H1 (cell line): ENCODE measurements around the gene CALM1. TPM values are rescaled to one million over a fixed set of nuclear protein-coding genes. Genes with fewer than 3 reads are reported as not detected.

ENCODE experiments used
- CTCF ChIA-PET: fragments of 300-600 bp; sonication (Branson Sonifier 250); formaldehyde crosslinking; loops from one replicate; lab custom pipeline; 2021; ENCODE audit not compliant: partially characterized antibody; lab: Charles Lee
- POLR2A ChIA-PET: fragments of 300-600 bp; sonication (Branson Sonifier 250); formaldehyde crosslinking; loops from one replicate; lab custom pipeline; 2021; ENCODE audit warnings: inconsistent platforms; ENCODE audit not compliant: partially characterized antibody; lab: Charles Lee
- DNase-seq, 2 experiments: peaks; one replicate each; pipeline versions ENCODE4 v3.0.0 to v3.0.0-alpha.2; 2010 to 2022; ENCODE audit warnings: low spot score in 2 of 2, low read depth in 1 of 2, mixed read lengths in 1 of 2
- FAIRE-seq: peaks from 2 replicates; lab custom pipeline; 2011; peaks lifted over from hg19 to GRCh38; lab: Jason Lieb, UNC
- H2AFZ ChIP-seq: 2 replicates; pipeline ENCODE4 v1.8.1; 2012; ENCODE audit warnings: low read length, inconsistent platforms
- H2AK5ac ChIP-seq: 2 replicates; pipeline ENCODE4 v1.6.1; 2013; ENCODE audit warnings: low read depth, low read length
- H2BK120ac ChIP-seq: replicated peaks from 2 replicates; pipeline ENCODE3; 2013; ENCODE audit warnings: low read depth, low read length, inconsistent platforms
- H2BK12ac ChIP-seq: 2 replicates; pipeline ENCODE4 v1.6.1; 2013; ENCODE audit warnings: low read depth, low read length
- H2BK15ac ChIP-seq: 2 replicates; pipeline ENCODE4 v1.6.1; 2013; ENCODE audit warnings: low read length
- H2BK20ac ChIP-seq: 2 replicates; pipeline ENCODE4 v1.6.1; 2013; ENCODE audit warnings: low read length
- H2BK5ac ChIP-seq: 2 replicates; pipeline ENCODE4 v1.6.1; 2013; ENCODE audit warnings: low read depth, low read length
- H3K14ac ChIP-seq: 2 replicates; pipeline ENCODE4 v1.6.1; 2013; ENCODE audit warnings: inconsistent platforms; ENCODE audit not compliant: insufficient read length
- H3K18ac ChIP-seq: 2 replicates; pipeline ENCODE4 v1.6.1; 2013; ENCODE audit warnings: low read length; ENCODE audit errors: extremely low read depth
- H3K23ac ChIP-seq: 2 replicates; pipeline ENCODE4 v1.6.1; 2013; ENCODE audit warnings: inconsistent platforms; ENCODE audit not compliant: insufficient read length
- H3K23me2 ChIP-seq: 2 replicates; pipeline ENCODE4 v1.6.1; 2013; ENCODE audit warnings: low read depth, low read length
- H3K27ac ChIP-seq: 2 replicates; pipeline ENCODE4 v1.6.1; 2011; ENCODE audit warnings: low read depth, low read length, inconsistent platforms
- H3K27me3 ChIP-seq, 4 experiments: replicated peaks in 1 of 4; 1 replicate in 1 of 4; 2 replicates in 3 of 4; pipeline versions ENCODE4 v1.6.1 to v1.8.1; 2011 to 2013; ENCODE audit warnings: low read length in 3 of 4, mild to moderate bottlenecking in 3 of 4, inconsistent platforms in 2 of 4, mixed read lengths in 2 of 4, moderate library complexity in 1 of 4; ENCODE audit not compliant: control insufficient read depth in 3 of 4, insufficient read depth in 3 of 4; ENCODE audit errors: extremely low read depth in 1 of 4
- H3K36me3 ChIP-seq, 4 experiments: 2 replicates each; pipeline versions ENCODE4 v1.6.1 to v1.8.1; 2011 to 2013; ENCODE audit warnings: mild to moderate bottlenecking in 4 of 4, low read length in 3 of 4, moderate library complexity in 2 of 4, control low read depth in 1 of 4, inconsistent platforms in 1 of 4; ENCODE audit not compliant: insufficient read depth in 4 of 4, control insufficient read depth in 2 of 4
- H3K4ac ChIP-seq: replicated peaks from 2 replicates; pipeline ENCODE3; 2013; ENCODE audit warnings: low read length, low read depth, mixed read lengths, inconsistent platforms; ENCODE audit not compliant: insufficient read length
- H3K4me1 ChIP-seq, 4 experiments: replicated peaks in 1 of 4; 1 replicate in 1 of 4; 2 replicates in 3 of 4; pipeline versions ENCODE4 v1.6.1 to v1.8.1; 2011 to 2013; ENCODE audit warnings: low read length in 3 of 4, inconsistent platforms in 2 of 4, mixed read lengths in 1 of 4; ENCODE audit not compliant: insufficient read depth in 4 of 4, control insufficient read depth in 3 of 4
- H3K4me2 ChIP-seq, 2 experiments: 2 replicates each; pipeline versions ENCODE4 v1.6.1 to v1.8.1; 2011 to 2013; ENCODE audit warnings: low read depth in 2 of 2, low read length in 2 of 2, control low read depth in 1 of 2, inconsistent platforms in 1 of 2, mild to moderate bottlenecking in 1 of 2; ENCODE audit not compliant: insufficient read depth in 1 of 2
- H3K4me3 ChIP-seq, 4 experiments: fragments of 200-600, 300-600 bp in 1 of 4; sonication (generic), shearing (Covaris generic), sonication (Bioruptor Twin) in 1 of 4; 2 replicates each; pipeline versions ENCODE4 v1.5.1 to v1.8.1; 2011 to 2016; ENCODE audit warnings: low read length in 4 of 4, low read depth in 3 of 4, control low read depth in 2 of 4, inconsistent platforms in 2 of 4, mild to moderate bottlenecking in 2 of 4, mixed read lengths in 1 of 4, moderate library complexity in 1 of 4; ENCODE audit not compliant: insufficient read depth in 2 of 4; ENCODE audit errors: extremely low read depth in 1 of 4
- H3K56ac ChIP-seq: replicated peaks from 2 replicates; pipeline ENCODE3; 2013; ENCODE audit warnings: low read depth, mild to moderate bottlenecking, mixed read lengths, low read length, inconsistent platforms; ENCODE audit not compliant: insufficient read length
- H3K79me1 ChIP-seq: 2 replicates; pipeline ENCODE4 v1.6.1; 2013; ENCODE audit warnings: low read depth, low read length, control low read depth
- H3K79me2 ChIP-seq, 2 experiments: 2 replicates each; pipeline versions ENCODE4 v1.6.1 to v1.8.1; 2012 to 2013; ENCODE audit warnings: low read length in 2 of 2, mild to moderate bottlenecking in 2 of 2, inconsistent platforms in 1 of 2; ENCODE audit not compliant: insufficient read depth in 2 of 2, control insufficient read depth in 1 of 2
- H3K9ac ChIP-seq, 4 experiments: replicated peaks in 1 of 4; 1 replicate in 1 of 4; 2 replicates in 3 of 4; pipeline versions ENCODE4 v1.6.1 to v1.8.1; 2011 to 2013; ENCODE audit warnings: low read depth in 3 of 4, low read length in 3 of 4, control low read depth in 2 of 4, mild to moderate bottlenecking in 2 of 4, moderate library complexity in 2 of 4, inconsistent platforms in 1 of 4; ENCODE audit errors: extremely low read depth in 1 of 4
- H3K9me3 ChIP-seq, 2 experiments: 2 replicates each; pipeline versions ENCODE4 v1.6.1 to v1.8.1; 2012 to 2013; ENCODE audit warnings: mild to moderate bottlenecking in 2 of 2, moderate library complexity in 2 of 2, control low read depth in 1 of 2, inconsistent platforms in 1 of 2, low read depth in 1 of 2, low read length in 1 of 2, mixed read lengths in 1 of 2; ENCODE audit not compliant: insufficient read depth in 2 of 2
- H4K20me1 ChIP-seq, 2 experiments: replicated peaks in 1 of 2; 2 replicates each; pipeline versions ENCODE3 to v1.8.1; 2011 to 2013; ENCODE audit warnings: inconsistent platforms in 2 of 2, low read length in 2 of 2, mild to moderate bottlenecking in 1 of 2; ENCODE audit not compliant: insufficient read depth in 2 of 2, control insufficient read depth in 1 of 2
- H4K5ac ChIP-seq: 2 replicates; pipeline ENCODE4 v1.6.1; 2013; ENCODE audit warnings: low read length, low read depth, mixed read lengths, inconsistent platforms; ENCODE audit not compliant: insufficient read length
- H4K8ac ChIP-seq: 2 replicates; pipeline ENCODE4 v1.8.0; 2013; ENCODE audit warnings: mild to moderate bottlenecking, moderate library complexity, low read length, inconsistent platforms; ENCODE audit not compliant: insufficient read depth; ENCODE audit errors: extremely low read depth
- H4K91ac ChIP-seq: replicated peaks from 2 replicates; pipeline ENCODE3; 2013; ENCODE audit warnings: low read length, mixed read lengths, inconsistent platforms; ENCODE audit not compliant: insufficient read length
- BACH1 ChIP-seq: IDR thresholded peaks from 2 replicates; pipeline ENCODE4 v1.6.1; 2012; ENCODE audit warnings: low read length, improper control_type of control experiment
- BRCA1 ChIP-seq: IDR thresholded peaks from 2 replicates; pipeline ENCODE4 v1.6.1; 2012; ENCODE audit warnings: low read depth, low read length, improper control_type of control experiment
- CEBPB ChIP-seq: IDR thresholded peaks from 2 replicates; pipeline ENCODE4 v1.6.1; 2012; ENCODE audit warnings: low read depth, low read length
- CHD1 ChIP-seq: IDR thresholded peaks from 2 replicates; pipeline ENCODE4 v1.6.1; 2012; ENCODE audit warnings: low read depth, low read length, improper control_type of control experiment
- CTBP2 ChIP-seq: IDR thresholded peaks from 2 replicates; pipeline ENCODE4 v1.7.0; 2011; ENCODE audit warnings: borderline replicate concordance, mild to moderate bottlenecking, moderate library complexity, mixed read lengths, low read length; ENCODE audit not compliant: insufficient read depth, insufficient read length
- EP300 ChIP-seq, 2 experiments: IDR thresholded peaks; 1 replicate in 1 of 2; 2 replicates in 1 of 2; pipeline ENCODE4 v1.6.1; 2011 to 2012; ENCODE audit warnings: low read depth in 2 of 2, low read length in 2 of 2, mild to moderate bottlenecking in 2 of 2, borderline replicate concordance in 1 of 2, inconsistent platforms in 1 of 2, moderate library complexity in 1 of 2
- KDM5A ChIP-seq: fragments of 200-600 bp; IDR thresholded peaks from 2 replicates; pipeline ENCODE4 v1.7.1; 2012; ENCODE audit warnings: mild to moderate bottlenecking, low read length, inconsistent platforms, mixed read lengths
- RAD21 ChIP-seq, 2 experiments: IDR thresholded peaks in 1 of 2; conservative IDR thresholded peaks in 1 of 2; 2 replicates each; pipeline ENCODE4 v1.6.1; 2011; ENCODE audit warnings: low read depth in 2 of 2, low read length in 2 of 2, improper control_type of control experiment in 1 of 2, inconsistent platforms in 1 of 2, mild to moderate bottlenecking in 1 of 2, moderate library complexity in 1 of 2
- RBBP5 ChIP-seq: IDR thresholded peaks from 2 replicates; pipeline ENCODE4 v1.7.1; 2012; ENCODE audit warnings: low read depth, mild to moderate bottlenecking, inconsistent platforms, low read length, moderate library complexity, borderline replicate concordance
- RFX5 ChIP-seq: IDR thresholded peaks from 2 replicates; pipeline ENCODE4 v1.6.1; 2011; ENCODE audit warnings: low read depth, low read length, improper control_type of control experiment, borderline replicate concordance
- SAP30 ChIP-seq: fragments of 300-600 bp; sonication (generic); IDR thresholded peaks from 2 replicates; pipeline ENCODE4 v1.7.1; 2012; ENCODE audit warnings: low read length, moderate library complexity, mild to moderate bottlenecking, inconsistent platforms; ENCODE audit not compliant: insufficient read depth, insufficient replicate concordance
- ZNF274 ChIP-seq: IDR thresholded peaks from 2 replicates; pipeline ENCODE4 v1.7.0; 2012; ENCODE audit warnings: low read length, borderline replicate concordance; ENCODE audit errors: extremely low read depth
- WGBS, 2 experiments: shearing (Covaris generic) in 1 of 2; methylation state at CpG; one replicate each; pipeline versions ENCODE4 v1.1.6 to v1.1.7; 2013 to 2015; ENCODE audit warnings: low lambda C conversion rate in 2 of 2, mixed read lengths in 2 of 2, inconsistent platforms in 1 of 2, low coverage in 1 of 2, missing lambda C conversion rate in 1 of 2; ENCODE audit not compliant: insufficient replicate concordance in 2 of 2, insufficient coverage in 1 of 2, insufficient read length in 1 of 2; ENCODE audit errors: extremely low coverage in 1 of 2, missing lambda C conversion rate in 1 of 2; 5-methylcytosine and 5-hydroxymethylcytosine counted together
- polyA plus RNA-seq, 7 experiments: library from polyadenylated mRNA; depleted of rRNA in 3 of 7; stranded (reverse) in 5 of 7; unstranded in 2 of 7; fragments of >200 nt in 5 of 7; fragments of 200-250 nt in 2 of 7; gene quantifications; 1 replicate in 5 of 7; 2 replicates in 1 of 7; 4 replicates in 1 of 7; pipeline versions ENCODE4 v1.2.1 to v1.2.3, GENCODE V29; 2011 to 2013; ENCODE audit warnings: missing spikeins in 2 of 7, mixed read lengths in 2 of 7
- total RNA-seq: library from RNA; stranded (reverse); fragmentation: NEBNext Ultra II Directional; extraction: Animal tissue kit (Norgen Biotek cat#: 25700); gene quantifications from 2 replicates; pipeline ENCODE4 v1.2.1, GENCODE V29; 2021
- TF ChIP-seq, protein P1 (sequence below): IDR thresholded peaks from 2 replicates; pipeline ENCODE4 v1.6.1; 2012; ENCODE audit warnings: low read length, inconsistent platforms

Gene CALM1
- total and polyA plus RNA-seq, 2 of the 8 experiments (the other 6 are each of a cell fraction or from before 2014, with no cell fraction given): 285 to 422 TPM

DNA sequence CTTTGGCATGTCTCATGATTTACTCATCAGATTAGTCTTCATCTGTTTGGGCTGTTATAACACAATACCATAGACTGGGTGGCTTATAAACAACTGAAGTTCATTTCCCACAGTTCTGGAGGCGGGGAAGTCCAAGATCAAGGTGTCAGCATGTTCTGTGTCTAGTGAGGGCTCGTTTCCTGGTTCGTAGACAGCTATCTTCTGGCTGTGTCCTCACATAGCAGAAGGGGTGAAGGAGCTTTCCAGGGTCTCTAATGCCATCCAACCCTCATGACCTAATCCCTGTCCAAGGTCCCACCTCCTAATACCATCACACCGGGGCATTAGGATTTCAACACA, 34.3 kb upstream of the CALM1 start:
- ChIA-PET CTCF (no interaction called here), POLR2A (no interaction called here)
- no peaks in the 10 kb centered on the region for H3K4me1 ChIP-seq
- H2AFZ ChIP-seq: no peak overlapping the region
- no peak overlapping the region for H2BK5ac ChIP-seq
- H3K18ac ChIP-seq: no peak overlapping the region
- FAIRE-seq: no peak
- no peaks in the 10 kb centered on the region for H3K79me2 ChIP-seq
- no peak overlapping the region for H4K5ac ChIP-seq
- no peak overlapping the region for H2BK15ac ChIP-seq
- no peaks in the 10 kb centered on the region for H3K36me3 ChIP-seq
- no peaks in the 10 kb centered on the region for H3K79me1 ChIP-seq
- no peak overlapping the region for H3K9ac ChIP-seq
- no peak overlapping the region for H3K56ac ChIP-seq
- no peak overlapping the region for H3K27ac ChIP-seq
- no peak overlapping the region for H2BK12ac ChIP-seq
- no peaks in the 10 kb centered on the region for H3K23me2 ChIP-seq
- no peak overlapping the region for H2AK5ac ChIP-seq
- no peak for DNase-seq
- H3K4me2 ChIP-seq: no peak overlapping the region
- H4K8ac ChIP-seq: no peak overlapping the region
- no peak overlapping the region for H2BK120ac ChIP-seq
- H4K20me1 ChIP-seq: no peaks in the 10 kb centered on the region
- no peak overlapping the region for H3K4me3 ChIP-seq
- 96% methylated on average over 4 of the region's 4 CpGs; no CpG with 5 or more reads in 1 of the 2 experiments for WGBS, 2 experiments
- no peak overlapping the region for H3K4ac ChIP-seq
- H3K9me3 ChIP-seq: no peaks in the 10 kb centered on the region
- H3K27me3 ChIP-seq: no peaks in the 10 kb centered on the region
- H2BK20ac ChIP-seq: no peak overlapping the region
- no peak overlapping the region for H3K14ac ChIP-seq
- H3K23ac ChIP-seq: no peak overlapping the region
- no peak overlapping the region for H4K91ac ChIP-seq
- TF ChIP-seq RBBP5: no peak
- TF ChIP-seq SAP30: no peak
- TF ChIP-seq BRCA1: no peak
- TF ChIP-seq RFX5: no peak
- no peak for TF ChIP-seq CHD1
- no peak for TF ChIP-seq CEBPB
- TF ChIP-seq, protein P1, sequence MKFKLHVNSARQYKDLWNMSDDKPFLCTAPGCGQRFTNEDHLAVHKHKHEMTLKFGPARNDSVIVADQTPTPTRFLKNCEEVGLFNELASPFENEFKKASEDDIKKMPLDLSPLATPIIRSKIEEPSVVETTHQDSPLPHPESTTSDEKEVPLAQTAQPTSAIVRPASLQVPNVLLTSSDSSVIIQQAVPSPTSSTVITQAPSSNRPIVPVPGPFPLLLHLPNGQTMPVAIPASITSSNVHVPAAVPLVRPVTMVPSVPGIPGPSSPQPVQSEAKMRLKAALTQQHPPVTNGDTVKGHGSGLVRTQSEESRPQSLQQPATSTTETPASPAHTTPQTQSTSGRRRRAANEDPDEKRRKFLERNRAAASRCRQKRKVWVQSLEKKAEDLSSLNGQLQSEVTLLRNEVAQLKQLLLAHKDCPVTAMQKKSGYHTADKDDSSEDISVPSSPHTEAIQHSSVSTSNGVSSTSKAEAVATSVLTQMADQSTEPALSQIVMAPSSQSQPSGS: no peak
- no peak for TF ChIP-seq BACH1
- TF ChIP-seq CTBP2: no peak
- no peak for TF ChIP-seq EP300 (IDR thresholded peaks at IDR 0.05; ENCODE audit: borderline replicate concordance in 1 of 2, low read depth in 2 of 2, low read length in 2 of 2)
- TF ChIP-seq KDM5A: no peak
- no peak for TF ChIP-seq RAD21 (IDR thresholded peaks at IDR 0.05 in 1 of 2, conservative IDR thresholded peaks at IDR 0.05 in 1 of 2; ENCODE audit: low read depth in 2 of 2, low read length in 2 of 2)
- no peak for TF ChIP-seq ZNF274
